MM.1S (cell line): ENCODE results near the gene EXOC5.

Source experiments
- EZH2 ChIP-seq: fragments of 300-600 bp; sonication (generic); optimal IDR thresholded peaks from 2 replicates; pipeline ENCODE3; 2017; ENCODE audit warnings: low read depth, mild to moderate bottlenecking, antibody characterized with exemption, low read length, mixed read lengths
- TF ChIP-seq, protein P1 (sequence below): fragments of 300-600 bp; sonication (generic); IDR thresholded peaks from 2 replicates; pipeline ENCODE4 v1.5.1; 2016; ENCODE audit warnings: antibody characterized with exemption, low read length, mixed read lengths

DNA sequence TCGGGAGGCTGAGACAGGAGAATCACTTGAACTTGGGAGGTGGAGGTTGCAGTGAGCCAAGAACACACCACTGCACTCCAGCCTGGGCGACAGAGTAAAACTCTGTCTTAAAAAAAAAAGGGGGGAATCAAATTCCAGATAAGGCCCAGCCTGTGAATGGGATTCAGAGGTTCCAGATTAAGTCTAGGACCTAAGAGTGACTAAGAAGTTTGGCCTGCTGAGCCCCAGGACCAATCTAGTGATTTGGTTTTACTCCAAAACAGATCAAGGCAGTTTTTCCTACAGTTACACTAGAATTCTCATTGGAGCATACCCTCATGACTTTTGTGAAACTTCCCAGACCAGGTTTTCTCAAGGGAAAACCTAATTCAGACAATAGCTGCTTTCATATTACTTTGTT, 22.8 kb downstream of the EXOC5 start:
- TF ChIP-seq, protein P1, sequence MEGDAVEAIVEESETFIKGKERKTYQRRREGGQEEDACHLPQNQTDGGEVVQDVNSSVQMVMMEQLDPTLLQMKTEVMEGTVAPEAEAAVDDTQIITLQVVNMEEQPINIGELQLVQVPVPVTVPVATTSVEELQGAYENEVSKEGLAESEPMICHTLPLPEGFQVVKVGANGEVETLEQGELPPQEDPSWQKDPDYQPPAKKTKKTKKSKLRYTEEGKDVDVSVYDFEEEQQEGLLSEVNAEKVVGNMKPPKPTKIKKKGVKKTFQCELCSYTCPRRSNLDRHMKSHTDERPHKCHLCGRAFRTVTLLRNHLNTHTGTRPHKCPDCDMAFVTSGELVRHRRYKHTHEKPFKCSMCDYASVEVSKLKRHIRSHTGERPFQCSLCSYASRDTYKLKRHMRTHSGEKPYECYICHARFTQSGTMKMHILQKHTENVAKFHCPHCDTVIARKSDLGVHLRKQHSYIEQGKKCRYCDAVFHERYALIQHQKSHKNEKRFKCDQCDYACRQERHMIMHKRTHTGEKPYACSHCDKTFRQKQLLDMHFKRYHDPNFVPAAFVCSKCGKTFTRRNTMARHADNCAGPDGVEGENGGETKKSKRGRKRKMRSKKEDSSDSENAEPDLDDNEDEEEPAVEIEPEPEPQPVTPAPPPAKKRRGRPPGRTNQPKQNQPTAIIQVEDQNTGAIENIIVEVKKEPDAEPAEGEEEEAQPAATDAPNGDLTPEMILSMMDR: no peak
- no peak for TF ChIP-seq EZH2
